Upper lobe of left lung (tissue), 6 donors: ENCODE data around the gene UBA6. TPM values are rescaled to one million over a fixed set of nuclear protein-coding genes. Genes with fewer than 3 reads are reported as not detected.

Source experiments
- ATAC-seq, 2 donors: fragments of 200-7000 bp; cut with Tn5 transposase; one replicate each; pipeline ENCODE4 v1.9.1; 2022; ENCODE audit warnings: mild to moderate bottlenecking in 2 of 2, moderate library complexity in 2 of 2; ENCODE audit not compliant: low FRiP score in 2 of 2
- DNase-seq, 2 donors: peaks; one replicate each; pipeline ENCODE4 v3.0.0-alpha.2; 2019 to 2020
- H3K27ac ChIP-seq, 4 donors: fragments of 200-600 bp; sonication (generic); one replicate each; pipeline ENCODE4 v1.5.1; 2016 to 2019
- H3K27me3 ChIP-seq, 4 donors: fragments of 200-600 bp; sonication (generic); one replicate each; pipeline ENCODE4 v1.5.1; 2017 to 2019
- H3K36me3 ChIP-seq, 4 donors: fragments of 200-600 bp; sonication (generic); one replicate each; pipeline ENCODE4 v1.5.1; 2016 to 2019
- H3K4me1 ChIP-seq, 4 donors: fragments of 200-600 bp; sonication (generic); one replicate each; pipeline ENCODE4 v1.5.1; 2018 to 2019
- H3K4me3 ChIP-seq, 4 donors: fragments of 200-600 bp; sonication (generic); one replicate each; pipeline ENCODE4 v1.5.1; 2017 to 2019; ENCODE audit warnings: mild to moderate bottlenecking in 2 of 4, moderate library complexity in 1 of 4
- H3K9me3 ChIP-seq, 4 donors: fragments of 200-600 bp; sonication (generic); one replicate each; pipeline ENCODE4 v1.5.1; 2018 to 2019
- CTCF ChIP-seq, 6 experiments: fragments of 450-650 bp in 4 of 6; fragments of 200-600 bp in 2 of 6; sonication (generic) in 2 of 6; IDR thresholded peaks; one replicate each; pipeline ENCODE4 v1.5.1; 2016 to 2019; ENCODE audit warnings: antibody characterized with exemption in 6 of 6
- EP300 ChIP-seq, 4 donors: sonication (generic); formaldehyde crosslinking; IDR thresholded peaks; one replicate each; pipeline ENCODE4 v1.5.1; 2017; ENCODE audit warnings: antibody characterized with exemption in 4 of 4, control low read depth in 2 of 4
- POLR2A ChIP-seq, 4 donors: fragments of 450-650 bp; IDR thresholded peaks; one replicate each; pipeline ENCODE4 v1.5.1; 2016 to 2017; ENCODE audit warnings: antibody characterized with exemption in 4 of 4, mild to moderate bottlenecking in 2 of 4
- POLR2AphosphoS5 ChIP-seq, 2 donors: sonication (generic); formaldehyde crosslinking; IDR thresholded peaks; one replicate each; pipeline ENCODE4 v1.5.1; 2017; ENCODE audit warnings: antibody characterized with exemption in 2 of 2
- WGBS, 2 donors: methylation state at CpG; one replicate each; pipeline ENCODE4 v1.1.5; 2017 to 2018; 5-methylcytosine and 5-hydroxymethylcytosine counted together
- total RNA-seq, 6 donors: library from RNA; depleted of rRNA in 4 of 6; stranded (reverse); fragments of >200 nt in 4 of 6; gene quantifications; one replicate each; pipeline versions ENCODE4 v1.1.0 to v1.2.1, GENCODE V29; 2016 to 2021
- donor health status: DM: no; HTN: no; CAD: no; lungs with moderate emphysema.
- donor health status: DM: no; HTN: yes; CAD: no; lungs with severe emphysema.

The UBA6 gene
- total RNA-seq, 6 donors from 2014 or later, result 13.9 to 63.9 (median 45.2) TPM

DNA sequence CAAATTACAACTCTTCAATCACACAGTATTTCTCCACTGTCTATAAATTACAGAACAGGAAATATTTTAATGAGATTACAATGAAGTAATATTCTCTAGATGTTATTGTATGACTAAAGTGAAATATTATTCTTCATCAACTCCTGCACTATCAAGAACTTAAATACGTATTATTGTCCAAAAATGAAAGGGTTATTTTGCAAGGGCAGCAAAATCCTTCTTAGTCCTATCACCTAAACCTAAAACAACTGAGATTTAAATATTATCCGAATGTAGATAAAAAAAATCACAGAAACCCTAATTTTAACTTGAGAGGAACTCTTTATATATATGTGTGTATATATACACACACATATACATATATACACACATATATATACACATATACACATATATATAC is 4.9 kb downstream of the UBA6 start:
- Histone ChIP-seq H3K27me3 (no peaks in the 10 kb centered on the region), H3K27ac (no peak overlapping the region), H3K36me3 (peaks cover 0 to 26% (median 6%) of the 10 kb centered on the region in 4 donors), H3K4me3 (no peak overlapping the region), H3K9me3 (no peaks in the 10 kb centered on the region), H3K4me1 (peaks cover 7 to 13% (median 10%) of the 10 kb centered on the region in 4 donors)
- ATAC-seq, result no peak
- no peak for TF ChIP-seq EP300 (IDR thresholded peaks at IDR 0.05)
- no peak for TF ChIP-seq POLR2AphosphoS5 (IDR thresholded peaks at IDR 0.05)
- TF ChIP-seq CTCF (IDR thresholded peaks at IDR 0.05), result no peak
- DNase-seq, result no peak
- WGBS, 2 donors, result 94 to 97% methylated on average over 2 of the region's 2 CpGs

- DNase-seq (no peak), ATAC-seq (no peak)
- peaks cover 1 to 8% (median 4%) of the 10 kb centered on the region in 4 donors for H3K4me1 ChIP-seq
- no peak for TF ChIP-seq POLR2A (IDR thresholded peaks at IDR 0.05)
- no peak for TF ChIP-seq POLR2AphosphoS5 (IDR thresholded peaks at IDR 0.05)
- TF ChIP-seq EP300 (IDR thresholded peaks at IDR 0.05), result no peak
- TF ChIP-seq CTCF (IDR thresholded peaks at IDR 0.05), result no peak
- H3K27ac ChIP-seq, result no peak overlapping the region
- H3K9me3 ChIP-seq, result no peaks in the 10 kb centered on the region
- no peaks in the 10 kb centered on the region for H3K27me3 ChIP-seq
- 87 to 91% methylated on average over 3 of the region's 3 CpGs for WGBS, 2 donors
- peaks cover 0 to 26% (median 6%) of the 10 kb centered on the region in 4 donors for H3K36me3 ChIP-seq
- no peak overlapping the region for H3K4me3 ChIP-seq
Measured at GRCh38 chr4:67694662-67695061, 6.3 kb downstream of the UBA6 start.

- no peak for DNase-seq
- no peak for TF ChIP-seq EP300 (IDR thresholded peaks at IDR 0.05)
- no peak for TF ChIP-seq POLR2A (IDR thresholded peaks at IDR 0.05)
- TF ChIP-seq POLR2AphosphoS5 (IDR thresholded peaks at IDR 0.05), result no peak
- TF ChIP-seq CTCF (IDR thresholded peaks at IDR 0.05), result no peak
- no peak for ATAC-seq
- H3K4me1 ChIP-seq, result no peaks in the 10 kb centered on the region
- no peaks in the 10 kb centered on the region for H3K27me3 ChIP-seq
- H3K9me3 ChIP-seq, result no peaks in the 10 kb centered on the region
- peaks cover 0 to 26% (median 6%) of the 10 kb centered on the region in 4 donors for H3K36me3 ChIP-seq
- H3K4me3 ChIP-seq, result no peak overlapping the region
- H3K27ac ChIP-seq, result no peak overlapping the region
Measured at GRCh38 chr4:67691328-67691727, 9.6 kb downstream of the UBA6 start.

DNA sequence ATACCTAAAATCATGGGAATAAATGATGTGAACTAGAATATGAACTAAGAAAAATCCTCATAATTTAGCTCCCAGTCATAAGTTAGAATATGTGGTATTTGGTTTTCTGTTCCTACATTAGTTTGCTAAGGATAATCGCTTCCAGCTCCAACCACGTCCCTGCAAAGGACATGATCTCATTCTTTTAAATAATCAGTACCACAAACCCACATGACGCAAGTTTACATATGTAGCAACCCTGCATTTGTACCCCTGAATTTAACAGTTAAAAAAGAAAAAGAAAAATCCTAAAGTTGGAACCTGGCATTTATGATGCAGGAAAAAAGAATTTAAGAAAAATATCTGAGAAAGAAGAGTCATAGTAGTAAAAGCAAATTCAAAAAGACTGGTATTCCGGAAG is 13.3 kb downstream of the UBA6 start:
- no peak for DNase-seq
- Histone ChIP-seq H3K4me3 (no peak overlapping the region), H3K9me3 (no peaks in the 10 kb centered on the region), H3K27ac (no peak overlapping the region), H3K27me3 (no peaks in the 10 kb centered on the region), H3K36me3 (peaks cover 0 to 14% (median 4%) of the 10 kb centered on the region in 4 donors), H3K4me1 (no peaks in the 10 kb centered on the region)
- ATAC-seq, result no peak
- 85 to 88% methylated on average over 4 of the region's 4 CpGs for WGBS, 2 donors
- TF ChIP-seq EP300 (IDR thresholded peaks at IDR 0.05), result no peak
- TF ChIP-seq POLR2A (IDR thresholded peaks at IDR 0.05), result no peak
- TF ChIP-seq CTCF (IDR thresholded peaks at IDR 0.05), result no peak
- no peak for TF ChIP-seq POLR2AphosphoS5 (IDR thresholded peaks at IDR 0.05)

DNA sequence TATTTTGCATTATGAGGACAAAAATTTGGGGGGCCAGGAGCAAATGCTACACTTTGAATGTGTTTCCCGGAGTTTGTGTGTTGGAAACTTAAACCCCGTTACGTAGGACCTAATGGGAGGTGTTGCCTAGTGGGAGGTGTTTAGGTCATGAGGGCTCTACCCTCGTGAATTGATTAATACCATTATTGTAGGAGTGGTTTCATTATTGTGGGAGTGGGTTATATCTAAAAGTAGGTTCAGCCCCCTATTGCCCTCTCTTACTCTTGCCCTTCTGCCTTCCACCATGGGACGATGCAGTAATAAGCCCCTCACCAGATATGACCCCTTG is 15.5 kb downstream of the UBA6 start:
- 94 to 97% methylated on average over 5 of the region's 5 CpGs for WGBS, 2 donors
- DNase-seq, result no peak
- no peaks in the 10 kb centered on the region for H3K27me3 ChIP-seq
- TF ChIP-seq EP300 (IDR thresholded peaks at IDR 0.05), result no peak
- TF ChIP-seq CTCF (IDR thresholded peaks at IDR 0.05), result no peak
- no peak for TF ChIP-seq POLR2A (IDR thresholded peaks at IDR 0.05)
- TF ChIP-seq POLR2AphosphoS5 (IDR thresholded peaks at IDR 0.05), result no peak
- H3K36me3 ChIP-seq, result peaks cover 0 to 15% (median 0%) of the 10 kb centered on the region in 4 donors
- H3K4me1 ChIP-seq, result no peaks in the 10 kb centered on the region
- H3K27ac ChIP-seq, result no peak overlapping the region
- H3K4me3 ChIP-seq, result no peak overlapping the region
- no peak for ATAC-seq
- H3K9me3 ChIP-seq, result no peaks in the 10 kb centered on the region
